Subcutaneous adipose tissue (tissue), 4 donors: ENCODE measurements around the gene TNFRSF17. TPM values are rescaled to one million over a fixed set of nuclear protein-coding genes. Genes with fewer than 3 reads are reported as not detected.

Source experiments
- CTCF ChIP-seq: fragments of 450-650 bp; IDR thresholded peaks from one replicate; pipeline ENCODE4 v1.5.1; 2016; ENCODE audit warnings: low read depth, mild to moderate bottlenecking, control low read depth, antibody characterized with exemption, moderate library complexity
- total RNA-seq, 4 donors: library from RNA; depleted of rRNA; stranded (reverse); fragments of >200 nt; gene quantifications; one replicate each; pipeline ENCODE4 v1.1.0, GENCODE V29; 2016

Gene TNFRSF17
- total RNA-seq, 4 donors from 2014 or later, result not detected

GRCh38 chr16:11992008-11992584 is 27.1 kb downstream of the TNFRSF17 start:
- TF ChIP-seq CTCF, result no peak

GRCh38 chr16:11992586-11993524 is 27.8 kb downstream of the TNFRSF17 start:
- TF ChIP-seq CTCF, result no peak

- no peak for TF ChIP-seq CTCF
Observed at GRCh38 chr16:11994143-11995119, 29.4 kb downstream of the TNFRSF17 start.

GRCh38 chr16:11996433-11997330 is 31.7 kb downstream of the TNFRSF17 start:
- TF ChIP-seq CTCF, result no peak

GRCh38 chr16:12000032-12000431 is 35.0 kb downstream of the TNFRSF17 start:
- no peak for TF ChIP-seq CTCF

GRCh38 chr16:12002447-12003006 is 37.5 kb downstream of the TNFRSF17 start:
- no peak for TF ChIP-seq CTCF
